BLaER1 (cell line): ENCODE data around the gene ARCN1.

ENCODE experiments used
- H3K27ac ChIP-seq: shearing (Covaris generic); formaldehyde crosslinking; 2 replicates; pipeline ENCODE4 v1.8.1; 2022
- H3K27me3 ChIP-seq: shearing (Covaris generic); formaldehyde crosslinking; 2 replicates; pipeline ENCODE4 v1.8.1; 2022
- H3K36me3 ChIP-seq: shearing (Covaris generic); formaldehyde crosslinking; 2 replicates; pipeline ENCODE4 v1.8.1; 2022
- H3K4me1 ChIP-seq: shearing (Covaris generic); formaldehyde crosslinking; 2 replicates; pipeline ENCODE4 v1.8.1; 2022
- H3K4me2 ChIP-seq: shearing (Covaris generic); formaldehyde crosslinking; 2 replicates; pipeline ENCODE4 v1.8.1; 2022
- H3K4me3 ChIP-seq: shearing (Covaris generic); formaldehyde crosslinking; 2 replicates; pipeline ENCODE4 v1.8.1; 2022
- H3K9ac ChIP-seq: shearing (Covaris generic); formaldehyde crosslinking; 2 replicates; pipeline ENCODE4 v1.8.1; 2022
- H3K9me3 ChIP-seq: shearing (Covaris generic); formaldehyde crosslinking; 2 replicates; pipeline ENCODE4 v1.8.1; 2022
- H4K20me1 ChIP-seq: shearing (Covaris generic); formaldehyde crosslinking; 2 replicates; pipeline ENCODE4 v1.8.1; 2022
- Cebpa-rat ChIP-seq: shearing (Covaris generic); IDR thresholded peaks from 2 replicates; pipeline ENCODE4 v1.8.1; 2022

Gene ARCN1

GRCh38 chr11:118530683-118531596, 41.3 kb upstream of the ARCN1 start, which contains the start of gene TMEM25:
Gene TMEM25, plus strand, starts transcription at chr11:118531192. Its CDS starts 610 bp downstream, at chr11:118531802.
- H3K27ac ChIP-seq = peak within 1 kb of the TSS; percentile 86
- peak within 1 kb of the TSS; percentile 84 for H3K4me3 ChIP-seq
- H3K4me1 ChIP-seq = peaks cover 43% of the 10 kb centered on the region

GRCh38 chr11:118531597-118532084, 40.6 kb upstream of the ARCN1 start:
- Histone ChIP-seq H3K27me3 (no peaks in the 10 kb centered on the region), H3K9me3 (no peaks in the 10 kb centered on the region), H4K20me1 (no peaks in the 10 kb centered on the region), H3K9ac (peak overlapping the region; percentile 89), H3K27ac (peak overlapping the region; percentile 86; the same call in 1 of the 2 replicates), H3K4me3 (peak overlapping the region; percentile 84), H3K4me2 (peak overlapping the region; percentile 80), H3K36me3 (peaks cover 47% of the 10 kb centered on the region; the same call in 1 of the 2 replicates), H3K4me1 (peaks cover 40% of the 10 kb centered on the region)
- TF ChIP-seq Cebpa-rat = no peak

More at GRCh38 chr11:118530683-118531596, 41.3 kb upstream of the ARCN1 start, which contains the start of gene TMEM25:
- H3K9ac ChIP-seq = peak within 1 kb of the TSS; percentile 89
- no peaks in the 10 kb centered on the region for H3K27me3 ChIP-seq
- no peaks in the 10 kb centered on the region for H3K9me3 ChIP-seq
- H3K4me2 ChIP-seq = peak within 1 kb of the TSS; percentile 80
- no peak for TF ChIP-seq Cebpa-rat
- no peaks in the 10 kb centered on the region for H4K20me1 ChIP-seq
- peaks cover 50% of the 10 kb centered on the region; the same call in 1 of the 2 replicates for H3K36me3 ChIP-seq

DNA sequence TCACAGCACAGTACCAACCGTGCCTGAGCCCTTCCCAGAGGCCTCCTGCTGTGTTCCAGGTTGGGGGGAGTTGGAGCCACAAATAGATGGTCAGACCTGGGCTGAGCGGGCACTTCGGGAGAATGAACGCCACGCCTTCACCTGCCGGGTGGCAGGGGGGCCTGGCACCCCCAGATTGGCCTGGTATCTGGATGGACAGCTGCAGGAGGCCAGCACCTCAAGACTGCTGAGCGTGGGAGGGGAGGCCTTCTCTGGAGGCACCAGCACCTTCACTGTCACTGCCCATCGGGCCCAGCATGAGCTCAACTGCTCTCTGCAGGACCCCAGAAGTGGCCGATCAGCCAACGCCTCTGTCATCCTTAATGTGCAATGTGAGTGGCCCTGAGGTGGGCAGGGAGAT, 40.1 kb upstream of the ARCN1 start:
- TF ChIP-seq Cebpa-rat = no peak
- Histone ChIP-seq H3K27me3 (no peaks in the 10 kb centered on the region), H3K27ac (no peak overlapping the region), H3K4me3 (peak overlapping the region; percentile 84), H3K4me1 (peaks cover 36% of the 10 kb centered on the region), H3K9me3 (no peaks in the 10 kb centered on the region), H3K9ac (peak overlapping the region; percentile 89), H3K4me2 (peak overlapping the region; percentile 80), H3K36me3 (peaks cover 42% of the 10 kb centered on the region; the same call in 1 of the 2 replicates), H4K20me1 (no peaks in the 10 kb centered on the region)

DNA sequence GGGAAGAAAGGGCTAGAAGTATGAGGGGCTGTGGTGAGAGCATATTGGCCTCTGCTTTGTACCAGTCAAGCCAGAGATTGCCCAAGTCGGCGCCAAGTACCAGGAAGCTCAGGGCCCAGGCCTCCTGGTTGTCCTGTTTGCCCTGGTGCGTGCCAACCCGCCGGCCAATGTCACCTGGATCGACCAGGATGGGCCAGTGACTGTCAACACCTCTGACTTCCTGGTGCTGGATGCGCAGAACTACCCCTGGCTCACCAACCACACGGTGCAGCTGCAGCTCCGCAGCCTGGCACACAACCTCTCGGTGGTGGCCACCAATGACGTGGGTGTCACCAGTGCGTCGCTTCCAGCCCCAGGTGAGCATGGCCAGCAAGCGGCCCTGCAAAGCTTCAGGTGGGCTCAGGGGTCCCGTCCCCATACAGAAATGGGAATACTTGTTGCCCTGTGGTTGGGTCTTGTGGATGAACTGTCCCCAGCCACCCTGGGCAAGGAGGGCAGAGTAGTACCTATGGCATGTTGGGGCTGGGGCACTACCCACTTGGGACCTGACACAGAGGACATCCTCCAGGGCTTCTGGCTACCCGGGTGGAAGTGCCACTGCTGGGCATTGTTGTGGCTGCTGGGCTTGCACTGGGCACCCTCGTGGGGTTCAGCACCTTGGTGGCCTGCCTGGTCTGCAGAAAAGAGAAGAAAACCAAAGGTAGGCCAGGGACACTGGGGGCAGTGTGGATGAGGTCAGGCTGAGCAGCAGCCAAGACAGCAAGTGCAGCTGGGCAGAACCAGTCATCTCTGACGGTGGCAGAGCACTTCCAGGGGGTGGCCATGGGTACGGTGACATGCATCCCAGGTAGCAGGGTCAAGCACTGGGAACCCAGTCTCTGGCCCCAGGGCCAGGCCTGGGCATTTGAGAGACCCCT, 39.1 kb upstream of the ARCN1 start:
- no peaks in the 10 kb centered on the region for H3K27me3 ChIP-seq
- H3K9me3 ChIP-seq = no peaks in the 10 kb centered on the region
- H3K4me3 ChIP-seq = no peak overlapping the region
- TF ChIP-seq Cebpa-rat = no peak
- H3K4me2 ChIP-seq = no peak overlapping the region
- peaks cover 30% of the 10 kb centered on the region for H3K4me1 ChIP-seq
- H3K9ac ChIP-seq = no peak overlapping the region
- H4K20me1 ChIP-seq = no peaks in the 10 kb centered on the region
- H3K36me3 ChIP-seq = peaks cover 34% of the 10 kb centered on the region; the same call in 1 of the 2 replicates
- no peak overlapping the region for H3K27ac ChIP-seq

DNA sequence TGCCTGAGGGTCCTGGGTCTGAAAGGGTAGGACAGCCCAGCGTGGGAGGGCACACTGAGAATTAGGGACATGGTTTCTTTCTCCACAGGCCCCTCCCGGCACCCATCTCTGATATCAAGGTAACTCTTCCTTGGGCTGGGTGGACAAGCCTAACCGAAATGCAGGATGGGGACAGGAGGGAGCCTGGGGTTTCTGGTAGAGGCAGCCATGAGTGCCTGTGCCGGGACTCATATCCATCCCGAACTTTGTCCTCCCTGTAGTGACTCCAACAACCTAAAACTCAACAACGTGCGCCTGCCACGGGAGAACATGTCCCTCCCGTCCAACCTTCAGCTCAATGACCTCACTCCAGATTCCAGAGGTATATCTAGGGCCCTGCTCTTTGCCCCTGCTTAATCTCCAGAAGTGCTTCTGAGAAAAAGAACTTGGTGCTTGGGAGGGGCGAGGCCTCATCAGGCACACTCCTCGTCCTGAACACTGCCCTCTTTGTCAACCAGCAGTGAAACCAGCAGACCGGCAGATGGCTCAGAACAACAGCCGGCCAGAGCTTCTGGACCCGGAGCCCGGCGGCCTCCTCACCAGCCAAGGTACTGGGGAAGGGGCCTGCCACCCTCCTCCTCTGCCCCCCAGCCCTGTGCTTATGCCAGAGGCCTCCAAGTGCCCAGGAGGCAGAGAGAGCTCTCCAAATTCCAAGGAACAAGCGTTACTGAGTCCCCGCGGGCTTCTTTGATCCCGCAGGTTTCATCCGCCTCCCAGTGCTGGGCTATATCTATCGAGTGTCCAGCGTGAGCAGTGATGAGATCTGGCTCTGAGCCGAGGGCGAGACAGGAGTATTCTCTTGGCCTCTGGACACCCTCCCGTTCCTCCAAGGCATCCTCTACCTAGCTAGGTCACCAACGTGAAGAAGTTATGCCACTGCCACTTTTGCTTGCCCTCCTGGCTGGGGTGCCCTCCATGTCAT, 38.2 kb upstream of the ARCN1 start:
- no peak for TF ChIP-seq Cebpa-rat
- H3K9ac ChIP-seq = no peak overlapping the region
- H3K27ac ChIP-seq = no peak overlapping the region
- peaks cover 24% of the 10 kb centered on the region for H3K4me1 ChIP-seq
- no peaks in the 10 kb centered on the region for H3K27me3 ChIP-seq
- H4K20me1 ChIP-seq = no peaks in the 10 kb centered on the region
- peaks cover 28% of the 10 kb centered on the region; the same call in 1 of the 2 replicates for H3K36me3 ChIP-seq
- no peak overlapping the region for H3K4me2 ChIP-seq
- H3K4me3 ChIP-seq = no peak overlapping the region
- H3K9me3 ChIP-seq = no peaks in the 10 kb centered on the region

- Histone ChIP-seq H3K4me2 (no peak overlapping the region), H3K4me3 (no peak overlapping the region), H4K20me1 (no peaks in the 10 kb centered on the region), H3K9ac (no peak overlapping the region), H3K27me3 (no peaks in the 10 kb centered on the region), H3K9me3 (no peaks in the 10 kb centered on the region), H3K36me3 (peaks cover 31% of the 10 kb centered on the region; the same call in 1 of the 2 replicates), H3K27ac (no peak overlapping the region), H3K4me1 (peaks cover 11% of the 10 kb centered on the region)
- no peak for TF ChIP-seq Cebpa-rat
Observed at GRCh38 chr11:118535261-118535660, 36.9 kb upstream of the ARCN1 start.

GRCh38 chr11:118536726-118537125, 35.5 kb upstream of the ARCN1 start:
- no peak for TF ChIP-seq Cebpa-rat
- H3K27ac ChIP-seq = no peak overlapping the region
- no peak overlapping the region for H3K4me3 ChIP-seq
- H3K27me3 ChIP-seq = no peaks in the 10 kb centered on the region
- no peak overlapping the region for H3K9ac ChIP-seq
- no peak overlapping the region for H3K4me2 ChIP-seq
- peaks cover 39% of the 10 kb centered on the region for H3K36me3 ChIP-seq
- no peaks in the 10 kb centered on the region for H4K20me1 ChIP-seq
- H3K9me3 ChIP-seq = no peaks in the 10 kb centered on the region
- peaks cover 6% of the 10 kb centered on the region for H3K4me1 ChIP-seq

DNA sequence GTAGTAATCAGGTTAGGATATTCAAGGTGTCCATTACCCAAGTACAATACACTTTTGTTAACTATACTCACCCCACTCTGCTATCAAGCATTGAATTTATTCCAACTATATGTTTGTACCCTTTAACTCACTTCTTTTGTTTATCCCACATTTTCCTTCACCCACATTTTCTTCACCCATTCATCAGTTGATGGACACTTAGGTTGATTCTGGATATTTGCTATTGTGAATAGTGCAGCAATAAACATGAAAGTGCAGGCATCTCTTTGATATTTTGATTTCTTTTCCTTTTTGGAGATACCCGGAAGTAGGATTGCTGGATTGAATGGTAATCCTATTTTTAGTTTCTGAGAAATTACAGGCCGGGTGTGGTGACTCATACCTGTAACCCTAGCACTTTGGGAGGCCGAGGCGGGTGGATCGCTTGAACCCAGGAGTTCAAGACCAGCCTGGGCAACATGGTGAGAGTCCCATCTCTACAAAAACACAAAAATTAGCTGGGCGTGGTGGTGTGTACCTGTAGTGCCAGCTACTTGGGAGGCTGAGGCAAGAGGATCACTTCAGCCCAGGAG, 34.7 kb upstream of the ARCN1 start:
- no peak overlapping the region for H3K9ac ChIP-seq
- H3K4me3 ChIP-seq = no peak overlapping the region
- H4K20me1 ChIP-seq = no peaks in the 10 kb centered on the region
- peaks cover 47% of the 10 kb centered on the region for H3K36me3 ChIP-seq
- H3K9me3 ChIP-seq = no peaks in the 10 kb centered on the region
- H3K4me1 ChIP-seq = no peaks in the 10 kb centered on the region
- H3K27ac ChIP-seq = no peak overlapping the region
- TF ChIP-seq Cebpa-rat = no peak
- no peaks in the 10 kb centered on the region for H3K27me3 ChIP-seq
- no peak overlapping the region for H3K4me2 ChIP-seq
